H9 (cell line): ENCODE measurements around the gene ADAMTS16. TPM values are rescaled to one million over a fixed set of nuclear protein-coding genes. Genes with fewer than 3 reads are reported as not detected.
A peak's percentile ranks its signal among the peaks of the same experiment; 100 is the strongest.

Experiments
- DNase-seq: peaks from one replicate; pipeline ENCODE4 v3.0.0-alpha.2; 2017
- H2AFZ ChIP-seq: one replicate; pipeline ENCODE4 v1.6.1; 2013; ENCODE audit warnings: mild to moderate bottlenecking, low read length, control low read depth, moderate library complexity
- H2AK5ac ChIP-seq: 2 replicates; pipeline ENCODE4 v1.6.1; 2013; ENCODE audit warnings: low read length, control low read depth, mixed read lengths; ENCODE audit not compliant: insufficient read length
- H2BK120ac ChIP-seq: one replicate; pipeline ENCODE4 v1.6.1; 2013; ENCODE audit warnings: low read depth, mild to moderate bottlenecking, low read length, control low read depth, inconsistent platforms; ENCODE audit not compliant: poor library complexity, severe bottlenecking
- H2BK12ac ChIP-seq: 2 replicates; pipeline ENCODE4 v1.6.1; 2013; ENCODE audit warnings: low read length, control low read depth, mixed read lengths, low read depth; ENCODE audit not compliant: insufficient read length
- H2BK15ac ChIP-seq: 2 replicates; pipeline ENCODE4 v1.6.1; 2013; ENCODE audit warnings: low read depth, low read length, control low read depth
- H2BK20ac ChIP-seq: one replicate; pipeline ENCODE4 v1.6.1; 2013; ENCODE audit warnings: low read depth, mild to moderate bottlenecking, low read length, control low read depth, inconsistent platforms; ENCODE audit not compliant: poor library complexity, severe bottlenecking
- H2BK5ac ChIP-seq: 2 replicates; pipeline ENCODE4 v1.6.1; 2013; ENCODE audit warnings: low read length, control low read depth, mixed read lengths; ENCODE audit not compliant: insufficient read length
- H3K14ac ChIP-seq: 2 replicates; pipeline ENCODE4 v1.6.1; 2013; ENCODE audit warnings: low read length, control low read depth; ENCODE audit not compliant: insufficient read depth
- H3K18ac ChIP-seq: 2 replicates; pipeline ENCODE4 v1.6.1; 2013; ENCODE audit warnings: low read depth, mild to moderate bottlenecking, mixed read lengths, low read length, control low read depth; ENCODE audit not compliant: insufficient read length
- H3K23ac ChIP-seq: 2 replicates; pipeline ENCODE4 v1.6.1; 2013; ENCODE audit warnings: low read length, control low read depth, mixed read lengths, low read depth; ENCODE audit not compliant: insufficient read length
- H3K23me2 ChIP-seq: 2 replicates; pipeline ENCODE4 v1.6.1; 2013; ENCODE audit warnings: low read depth, mild to moderate bottlenecking, mixed read lengths, low read length, control low read depth; ENCODE audit not compliant: insufficient read length, poor library complexity, severe bottlenecking
- H3K27ac ChIP-seq: 2 replicates; pipeline ENCODE4 v1.5.1; 2013; ENCODE audit warnings: low read length, control low read depth, mixed read lengths, low read depth; ENCODE audit not compliant: insufficient read length
- H3K27me3 ChIP-seq: 2 replicates; pipeline ENCODE4 v1.6.1; 2013; ENCODE audit warnings: low read length, control low read depth, inconsistent platforms; ENCODE audit not compliant: insufficient read depth
- H3K4ac ChIP-seq: 2 replicates; pipeline ENCODE4 v1.6.1; 2013; ENCODE audit warnings: low read depth, mild to moderate bottlenecking, control low read depth, inconsistent platforms, low read length, moderate library complexity
- H3K4me1 ChIP-seq: 2 replicates; pipeline ENCODE4 v1.6.1; 2013; ENCODE audit warnings: low read length, control low read depth, inconsistent platforms; ENCODE audit not compliant: insufficient read depth
- H3K4me2 ChIP-seq: 2 replicates; pipeline ENCODE4 v1.6.1; 2013; ENCODE audit warnings: low read length, control low read depth, mixed read lengths; ENCODE audit not compliant: insufficient read length, insufficient read depth
- H3K56ac ChIP-seq: 2 replicates; pipeline ENCODE4 v1.6.1; 2013; ENCODE audit warnings: low read depth, mild to moderate bottlenecking, mixed read lengths, low read length, control low read depth; ENCODE audit not compliant: insufficient read length
- H3K79me1 ChIP-seq: 2 replicates; pipeline ENCODE4 v1.6.1; 2013; ENCODE audit warnings: low read depth, mild to moderate bottlenecking, moderate library complexity, low read length, control low read depth, inconsistent platforms; ENCODE audit not compliant: insufficient read depth, poor library complexity, severe bottlenecking
- H3K79me2 ChIP-seq: 2 replicates; pipeline ENCODE4 v1.6.1; 2013; ENCODE audit warnings: low read length, control low read depth, inconsistent platforms; ENCODE audit not compliant: insufficient read depth
- H3K9ac ChIP-seq: 2 replicates; pipeline ENCODE4 v1.6.1; 2013; ENCODE audit warnings: low read length, control low read depth, mixed read lengths; ENCODE audit not compliant: insufficient read length; ENCODE audit errors: extremely low read depth
- H3K9me3 ChIP-seq: one replicate; pipeline ENCODE4 v1.6.1; 2013; ENCODE audit warnings: low read depth, low read length, inconsistent platforms; ENCODE audit not compliant: control insufficient read depth
- H3T11ph ChIP-seq: one replicate; pipeline ENCODE4 v1.6.1; 2013; ENCODE audit warnings: mild to moderate bottlenecking, low read length, control low read depth, inconsistent platforms
- H4K20me1 ChIP-seq: one replicate; pipeline ENCODE4 v1.6.1; 2013; ENCODE audit not compliant: control insufficient read depth, insufficient read length, insufficient read depth
- H4K5ac ChIP-seq: 2 replicates; pipeline ENCODE4 v1.6.1; 2013; ENCODE audit warnings: low read depth, mild to moderate bottlenecking, mixed read lengths, low read length, control low read depth; ENCODE audit not compliant: insufficient read length
- H4K8ac ChIP-seq: replicated peaks from 2 replicates; pipeline ENCODE4 v1.6.1; 2013; ENCODE audit warnings: low read length, control low read depth, mixed read lengths, low read depth; ENCODE audit not compliant: insufficient read length
- H4K91ac ChIP-seq: 2 replicates; pipeline ENCODE4 v1.6.1; 2013; ENCODE audit warnings: low read depth, mild to moderate bottlenecking, moderate library complexity, mixed read lengths, low read length, control low read depth; ENCODE audit not compliant: insufficient read length
- H3K27ac Mint-ChIP-seq, 3 experiments: 2 replicates in 2 of 3; 3 replicates in 1 of 3; pipeline ENCODE4 v1.8.0; 2020 to 2021; ENCODE audit warnings: mixed read lengths in 3 of 3, mild to moderate bottlenecking in 1 of 3, moderate library complexity in 1 of 3
- H3K27me3 Mint-ChIP-seq: 2 replicates; pipeline ENCODE4 v1.8.0; 2021; ENCODE audit warnings: low read depth, mild to moderate bottlenecking, moderate library complexity, mixed read lengths
- H3K36me3 Mint-ChIP-seq, 3 experiments: 2 replicates in 2 of 3; 3 replicates in 1 of 3; pipeline ENCODE4 v1.8.0; 2020 to 2021; ENCODE audit warnings: low read depth in 3 of 3, mixed read lengths in 3 of 3; ENCODE audit not compliant: insufficient read depth in 1 of 3
- H3K4me1 Mint-ChIP-seq, 2 experiments: 2 replicates each; pipeline ENCODE4 v1.8.0; 2020; ENCODE audit warnings: mixed read lengths in 2 of 2
- H3K4me3 Mint-ChIP-seq, 2 experiments: 2 replicates in 1 of 2; 3 replicates in 1 of 2; pipeline ENCODE4 v1.8.0; 2020 to 2021; ENCODE audit warnings: mild to moderate bottlenecking in 2 of 2, mixed read lengths in 2 of 2, moderate library complexity in 1 of 2
- H3K9me3 Mint-ChIP-seq, 2 experiments: 2 replicates in 1 of 2; 3 replicates in 1 of 2; pipeline ENCODE4 v1.8.0; 2020; ENCODE audit warnings: mild to moderate bottlenecking in 2 of 2, mixed read lengths in 2 of 2, moderate library complexity in 1 of 2
- CTCF ChIP-seq: fragments of 200-600 bp; sonication (generic); conservative IDR thresholded peaks from 3 replicates; pipeline ENCODE4 v1.8.0; 2021; ENCODE audit warnings: antibody characterized with exemption, mild to moderate bottlenecking
- WGBS: extraction: QIAGEN DNeasy Blood & Tissue Kit; methylation state at CpG from one replicate; pipeline ENCODE4 v1.1.7; 2013; ENCODE audit warnings: missing lambda C conversion rate, low lambda C conversion rate, mixed read lengths; ENCODE audit not compliant: insufficient read length; ENCODE audit errors: extremely low coverage; 5-methylcytosine and 5-hydroxymethylcytosine counted together
- total RNA-seq: library from RNA; stranded (reverse); gene quantifications from 2 replicates; pipeline ENCODE4 v1.2.1, GENCODE V29; 2021

Gene ADAMTS16
- total RNA-seq, 1 experiment from 2014 or later = 4.5 TPM

DNA sequence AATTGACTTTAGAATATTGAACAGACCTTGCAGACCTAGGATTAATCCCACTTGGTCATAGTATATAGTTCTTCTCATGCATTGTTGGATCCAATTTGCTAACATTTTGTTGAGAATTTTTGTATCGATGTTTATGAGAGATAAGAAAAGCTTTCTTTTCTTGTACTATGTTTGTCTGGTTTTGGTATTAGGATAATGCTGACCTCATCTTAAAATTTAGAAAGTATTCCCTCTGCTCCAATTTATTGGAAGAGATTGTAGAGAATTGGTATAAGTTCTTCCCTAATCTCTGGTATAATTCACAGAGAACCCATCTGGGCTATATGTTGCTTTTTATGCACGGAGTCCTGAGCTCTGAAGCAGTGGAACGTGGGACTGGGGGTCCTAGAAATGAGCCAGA lies 67.7 kb downstream of the ADAMTS16 start:
- Mint-ChIP-seq H3K36me3 (no peaks in the 10 kb centered on the region; a peak in 1 of 7 replicates), H3K9me3 (no peaks in the 10 kb centered on the region), H3K27ac (peak overlapping the region in 1 of 3 experiments; percentile 89; a peak in 1 of 7 replicates), H3K27me3 (no peaks in the 10 kb centered on the region), H3K4me1 (no peaks in the 10 kb centered on the region), H3K4me3 (no peak overlapping the region)
- Histone ChIP-seq H2AFZ (no peak overlapping the region), H2BK15ac (no peak overlapping the region), H3K4me1 (no peaks in the 10 kb centered on the region), H4K8ac (no peak overlapping the region), H3K9ac (no peak overlapping the region), H3K4ac (no peak overlapping the region), H3K79me1 (no peaks in the 10 kb centered on the region), H2BK12ac (no peak overlapping the region), H4K20me1 (no peaks in the 10 kb centered on the region), H3K18ac (no peak overlapping the region), H2BK20ac (no peak overlapping the region), H3K14ac (no peak overlapping the region), H3K4me2 (no peak overlapping the region), H3K23me2 (no peaks in the 10 kb centered on the region), H3K79me2 (no peaks in the 10 kb centered on the region), H3K9me3 (no peaks in the 10 kb centered on the region), H3K56ac (no peak overlapping the region), H2BK120ac (no peak overlapping the region), H3K27ac (no peak overlapping the region), H3K27me3 (no peaks in the 10 kb centered on the region), H4K5ac (no peak overlapping the region), H4K91ac (no peak overlapping the region), H3K23ac (no peak overlapping the region), H3T11ph (no peak overlapping the region), H2BK5ac (no peak overlapping the region), H2AK5ac (no peak overlapping the region)
- DNase-seq = no peak
- TF ChIP-seq CTCF = no peak
- WGBS = no CpG with 5 or more reads among the region's 3 CpGs
